OCI-LY1 (cell line): ENCODE measurements around the gene BCAR3.

Source experiments
- CTCF ChIP-seq: fragments of 200-600 bp; sonication (generic), shearing (Covaris generic); IDR thresholded peaks from 2 replicates; pipeline ENCODE4 v1.5.1; 2017; ENCODE audit warnings: mild to moderate bottlenecking, antibody characterized with exemption, low read length, moderate library complexity, mixed read lengths
- EZH2 ChIP-seq: fragments of 200-600 bp; sonication (generic), shearing (Covaris generic); IDR thresholded peaks from 2 replicates; pipeline ENCODE4 v1.8.0; 2017; ENCODE audit warnings: borderline replicate concordance, mixed run types, mild to moderate bottlenecking, antibody characterized with exemption, low read length, moderate library complexity, mixed read lengths

- TF ChIP-seq CTCF (no peak), EZH2 (no peak)
These were observed 163.1 kb downstream of the BCAR3 start for GRCh38 chr1:93518516-93518915.
